Ovary (tissue), 3 donors: ENCODE measurements around the gene IGSF21.

Experiments used
- CTCF ChIP-seq, 3 donors: fragments of 450-650 bp in 2 of 3; fragments of 200-600 bp in 1 of 3; IDR thresholded peaks; one replicate each; pipeline versions ENCODE4 v1.5.1 to v1.8.0; 2016 to 2022; ENCODE audit warnings: antibody characterized with exemption in 3 of 3, mild to moderate bottlenecking in 1 of 3
- EP300 ChIP-seq: sonication (generic); formaldehyde crosslinking; IDR thresholded peaks from one replicate; pipeline ENCODE4 v1.6.1; 2017; ENCODE audit warnings: antibody characterized with exemption
- POLR2A ChIP-seq: fragments of 450-650 bp; IDR thresholded peaks from one replicate; pipeline ENCODE4 v1.6.1; 2017; ENCODE audit warnings: antibody characterized with exemption, mild to moderate bottlenecking, moderate library complexity
- donor health status: DM: no; HTN: no; CAD: no.

GRCh38 chr1:18197299-18197698, 89.7 kb downstream of the IGSF21 start:
- TF ChIP-seq CTCF (IDR thresholded peaks at IDR 0.05), result no peak
- no peak for TF ChIP-seq EP300
- no peak for TF ChIP-seq POLR2A
